GM18502 (cell line): Measurements from ENCODE around the gene KPNA4.
"Not testable (repeated sequence)": the region's sequence is repeated elsewhere in the genome, so short reads cannot be mapped to it uniquely, and the experiment has no call there.

Source experiments
- ATAC-seq: cut with Tn5 transposase; IDR thresholded peaks from one replicate; pipeline ENCODE4 v1.9.1; 2021; ENCODE audit warnings: mild to moderate bottlenecking; ENCODE audit not compliant: unreplicated experiment, poor library complexity

The KPNA4 gene

GRCh38 chr3:160565442-160566403, at the start of gene KPNA4:
KPNA4 (minus strand) TSS chr3:160565571; CDS start chr3:160565282, 289 bp downstream.
- peak; percentile 92 for ATAC-seq

DNA sequence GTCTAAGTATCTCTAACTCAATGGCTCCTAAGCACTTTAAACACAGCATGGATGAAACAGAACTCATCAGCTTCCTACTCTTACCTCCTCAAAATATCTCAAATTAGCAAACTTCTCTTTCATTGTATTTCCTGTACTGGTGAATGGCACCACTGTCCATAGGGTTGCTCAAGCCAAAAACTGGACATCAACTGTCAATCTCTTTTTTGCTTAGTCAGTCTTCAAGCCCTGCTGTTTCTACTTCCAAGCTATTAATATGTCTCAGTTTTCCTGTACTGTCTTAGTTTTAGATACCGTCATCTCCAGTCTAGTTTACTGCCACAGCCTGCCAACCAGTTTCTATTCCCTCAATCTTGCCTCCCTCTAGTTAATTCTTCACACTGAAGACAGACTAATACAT, 48.3 kb upstream of the KPNA4 start:
- no peak for ATAC-seq

GRCh38 chr3:160612386-160613075, 47.2 kb upstream of the KPNA4 start:
- ATAC-seq: no peak

DNA sequence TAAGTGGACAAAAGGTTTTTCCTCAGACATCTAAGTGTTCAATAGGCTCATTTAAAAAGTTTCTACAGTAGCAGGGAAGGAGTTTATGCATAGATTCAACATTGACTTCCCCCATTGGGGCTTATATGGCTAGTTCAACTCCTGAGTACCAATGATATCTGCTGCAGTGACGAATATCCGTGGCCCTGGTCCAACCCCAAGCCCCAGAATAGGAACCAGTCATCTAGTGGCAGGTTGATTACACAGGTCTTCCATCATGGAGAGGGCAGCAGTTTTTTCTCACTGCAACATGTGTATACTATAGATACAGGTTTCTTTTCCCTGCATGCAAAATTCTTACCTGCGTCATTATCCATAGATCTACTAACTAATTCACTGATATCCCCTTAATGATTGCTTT, 45.8 kb upstream of the KPNA4 start:
- ATAC-seq: no peak

DNA sequence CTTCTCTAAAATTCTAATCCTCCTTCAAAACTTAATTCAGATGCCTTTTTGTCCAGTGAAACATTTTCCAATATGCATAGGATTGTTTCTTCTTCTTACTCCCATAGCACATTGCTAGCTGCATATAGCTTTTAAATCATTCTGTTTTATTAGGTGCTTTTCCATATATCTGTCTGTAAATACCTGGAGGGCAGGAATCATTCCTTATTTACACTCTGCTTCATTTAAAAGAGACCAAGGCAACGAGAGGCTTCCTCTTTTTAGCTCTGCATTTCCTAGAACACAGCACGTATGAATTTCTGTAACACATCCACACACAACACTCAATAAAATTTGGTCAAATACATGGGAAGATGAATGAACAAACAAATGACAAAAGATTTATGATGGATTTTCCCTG, 43.5 kb upstream of the KPNA4 start:
- ATAC-seq: no peak

GRCh38 chr3:160607826-160608225, 42.5 kb upstream of the KPNA4 start:
- no peak for ATAC-seq

DNA sequence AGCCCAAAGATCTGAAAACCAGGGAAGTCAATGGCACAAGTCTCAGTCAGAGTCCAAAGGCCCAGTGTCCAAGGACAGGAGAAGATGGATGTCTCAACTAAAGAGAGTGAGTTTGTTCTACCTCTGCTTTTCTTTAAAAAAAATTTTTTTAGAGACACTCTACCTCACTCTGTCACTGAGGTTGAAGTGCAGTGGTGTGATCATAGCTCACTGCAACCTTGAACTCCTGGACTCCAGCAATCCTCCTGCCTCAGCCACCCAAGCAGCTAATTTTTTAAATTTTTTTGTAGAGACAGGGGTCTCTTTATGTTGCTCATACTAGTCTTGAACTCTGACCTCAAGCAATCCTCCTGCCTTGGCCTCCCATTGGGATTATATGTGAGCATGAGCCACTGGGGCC, 39.9 kb upstream of the KPNA4 start:
- no peak for ATAC-seq

GRCh38 chr3:160603845-160604244, 38.5 kb upstream of the KPNA4 start:
- not testable (repeated sequence) for ATAC-seq

GRCh38 chr3:160602259-160602658, 36.9 kb upstream of the KPNA4 start:
- no peak for ATAC-seq

- ATAC-seq: no peak
Measured at GRCh38 chr3:160601288-160601687, 35.9 kb upstream of the KPNA4 start.

DNA sequence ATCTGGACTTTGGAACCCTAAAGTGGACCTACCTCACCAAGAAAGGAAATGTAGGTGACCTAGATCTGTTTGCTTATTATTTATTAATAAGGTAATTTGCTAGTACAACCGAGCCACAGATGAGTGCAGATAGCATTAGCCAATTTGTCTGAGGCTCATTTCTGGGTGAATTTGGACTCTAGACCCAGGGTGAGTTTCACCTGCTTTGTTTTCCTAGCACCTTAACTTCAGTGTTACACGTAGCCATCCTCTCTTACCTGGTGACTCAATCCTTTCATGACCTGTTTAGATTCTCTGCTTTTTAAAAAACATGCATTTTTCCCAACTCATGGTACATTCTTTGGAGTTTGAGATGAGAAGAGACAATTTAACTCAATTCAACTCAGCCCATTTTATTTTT, 33.5 kb upstream of the KPNA4 start:
- no peak for ATAC-seq

DNA sequence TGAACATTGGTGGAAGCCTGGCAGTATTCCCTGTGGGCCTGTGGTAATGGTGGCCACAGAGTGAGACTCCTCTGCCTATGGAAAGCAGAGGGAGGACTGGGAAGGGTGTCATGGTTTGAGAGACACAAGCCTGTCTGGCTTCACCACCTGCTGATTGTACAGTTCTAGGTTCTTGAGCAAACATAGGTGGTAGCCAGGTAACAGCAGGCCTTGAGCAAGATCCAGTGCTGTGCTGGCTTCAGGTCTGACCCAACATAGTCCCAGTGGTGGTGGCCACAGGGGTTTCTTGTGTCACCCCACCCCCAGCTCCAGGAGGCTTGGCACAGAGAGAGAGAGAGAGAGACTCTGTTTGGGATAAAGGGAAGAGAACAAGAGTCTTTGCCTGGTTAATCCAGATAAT, 22.7 kb upstream of the KPNA4 start:
- no peak for ATAC-seq

- ATAC-seq: no peak
Measured at GRCh38 chr3:160587105-160587504, 21.7 kb upstream of the KPNA4 start.

GRCh38 chr3:160586679-160587078, 21.3 kb upstream of the KPNA4 start:
- no peak for ATAC-seq

DNA sequence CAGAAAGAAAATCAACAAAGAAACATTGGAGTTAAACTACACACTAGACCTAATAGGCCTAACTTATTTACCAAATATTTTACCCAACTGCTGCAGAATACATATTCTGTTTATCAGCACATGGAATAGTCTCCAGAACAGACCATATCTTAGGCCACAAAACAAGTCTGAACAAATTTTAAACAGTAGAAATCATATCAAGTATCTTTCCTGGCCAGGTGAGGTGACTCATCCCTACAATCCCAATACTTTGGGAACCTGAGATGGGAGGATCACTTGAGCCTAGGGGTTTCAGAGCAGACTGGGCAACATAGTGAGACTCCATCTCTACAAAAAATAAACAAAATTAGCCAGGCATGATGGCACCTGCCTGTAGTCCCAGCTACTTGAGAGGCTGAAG, 18.1 kb upstream of the KPNA4 start:
- no peak for ATAC-seq

GRCh38 chr3:160580938-160581337, 15.6 kb upstream of the KPNA4 start:
- ATAC-seq: no peak

- no peak for ATAC-seq
Measured at GRCh38 chr3:160577556-160578195, 12.3 kb upstream of the KPNA4 start.

- ATAC-seq: no peak
Measured at GRCh38 chr3:160577093-160577492, 11.7 kb upstream of the KPNA4 start.

GRCh38 chr3:160576621-160577020, 11.2 kb upstream of the KPNA4 start:
- ATAC-seq: no peak

- no peak for ATAC-seq
Measured at GRCh38 chr3:160575589-160575988, 10.2 kb upstream of the KPNA4 start.

GRCh38 chr3:160574636-160575035, 9.3 kb upstream of the KPNA4 start:
- ATAC-seq: no peak
